Loucy (cell line): ENCODE measurements around the gene EPHA6.

Source experiments
- CTCF ChIP-seq: fragments of 200-600 bp; sonication (generic); conservative IDR thresholded peaks from 2 replicates; pipeline ENCODE4 v1.5.1; 2014; ENCODE audit warnings: mild to moderate bottlenecking, antibody characterized with exemption, low read length
- EZH2phosphoT487 ChIP-seq: fragments of 200-600 bp; IDR thresholded peaks from 2 replicates; pipeline ENCODE4 v1.6.1; 2018; ENCODE audit warnings: antibody characterized with exemption, mild to moderate bottlenecking, moderate library complexity, borderline replicate concordance

- no peak for TF ChIP-seq CTCF
- no peak for TF ChIP-seq EZH2phosphoT487
Observed at GRCh38 chr3:97684490-97684889, 870.1 kb downstream of the EPHA6 start.
